GM12875 (cell line): ENCODE data around the gene SLC38A10.

Experiments used
- H3K4me3 ChIP-seq: one replicate; pipeline ENCODE4 v1.5.1; 2011; ENCODE audit warnings: low read depth, low read length, control low read depth
- TF ChIP-seq, protein P1 (sequence below): IDR thresholded peaks from 2 replicates; pipeline ENCODE4 v1.5.1; 2011; ENCODE audit warnings: low read depth, mild to moderate bottlenecking, control low read depth, inconsistent platforms, low read length, moderate library complexity, borderline replicate concordance; ENCODE audit not compliant: insufficient read depth

Gene SLC38A10

GRCh38 chr17:81208651-81209050, 86.5 kb downstream of the SLC38A10 start:
- no peak overlapping the region for H3K4me3 ChIP-seq
- TF ChIP-seq, protein P1, sequence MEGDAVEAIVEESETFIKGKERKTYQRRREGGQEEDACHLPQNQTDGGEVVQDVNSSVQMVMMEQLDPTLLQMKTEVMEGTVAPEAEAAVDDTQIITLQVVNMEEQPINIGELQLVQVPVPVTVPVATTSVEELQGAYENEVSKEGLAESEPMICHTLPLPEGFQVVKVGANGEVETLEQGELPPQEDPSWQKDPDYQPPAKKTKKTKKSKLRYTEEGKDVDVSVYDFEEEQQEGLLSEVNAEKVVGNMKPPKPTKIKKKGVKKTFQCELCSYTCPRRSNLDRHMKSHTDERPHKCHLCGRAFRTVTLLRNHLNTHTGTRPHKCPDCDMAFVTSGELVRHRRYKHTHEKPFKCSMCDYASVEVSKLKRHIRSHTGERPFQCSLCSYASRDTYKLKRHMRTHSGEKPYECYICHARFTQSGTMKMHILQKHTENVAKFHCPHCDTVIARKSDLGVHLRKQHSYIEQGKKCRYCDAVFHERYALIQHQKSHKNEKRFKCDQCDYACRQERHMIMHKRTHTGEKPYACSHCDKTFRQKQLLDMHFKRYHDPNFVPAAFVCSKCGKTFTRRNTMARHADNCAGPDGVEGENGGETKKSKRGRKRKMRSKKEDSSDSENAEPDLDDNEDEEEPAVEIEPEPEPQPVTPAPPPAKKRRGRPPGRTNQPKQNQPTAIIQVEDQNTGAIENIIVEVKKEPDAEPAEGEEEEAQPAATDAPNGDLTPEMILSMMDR: no peak

GRCh38 chr17:81207610-81208581, 87.2 kb downstream of the SLC38A10 start:
- H3K4me3 ChIP-seq: no peak overlapping the region
- TF ChIP-seq, protein P1: no peak

GRCh38 chr17:81206657-81207056, 88.5 kb downstream of the SLC38A10 start:
- TF ChIP-seq, protein P1: no peak
- H3K4me3 ChIP-seq: no peak overlapping the region

GRCh38 chr17:81206166-81206565, 88.9 kb downstream of the SLC38A10 start:
- TF ChIP-seq, protein P1: no peak
- no peak overlapping the region for H3K4me3 ChIP-seq

- TF ChIP-seq, protein P1: no peak
- H3K4me3 ChIP-seq: no peak overlapping the region
Observed at GRCh38 chr17:81204578-81204977, 90.5 kb downstream of the SLC38A10 start.

DNA sequence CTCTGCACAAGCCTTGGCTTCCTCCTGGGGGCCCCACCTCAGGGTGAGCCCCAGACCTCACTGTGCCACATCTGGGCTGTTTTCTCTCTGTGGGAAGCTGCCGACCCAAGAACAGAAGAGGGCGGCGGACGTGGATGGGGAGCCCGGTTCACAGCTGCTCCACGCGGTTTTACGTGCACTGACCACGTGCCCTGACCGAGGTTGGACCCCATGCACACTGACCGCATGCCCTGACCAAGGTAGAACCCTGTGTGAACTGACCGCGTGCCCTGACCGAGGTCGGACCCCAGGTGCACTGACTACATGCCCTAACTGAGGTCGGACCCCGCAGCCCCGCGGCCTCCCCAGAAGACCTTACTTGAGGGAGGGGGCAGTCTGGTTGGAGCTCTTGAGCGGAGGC, 92.0 kb downstream of the SLC38A10 start:
- TF ChIP-seq, protein P1: no peak
- H3K4me3 ChIP-seq: no peak overlapping the region

DNA sequence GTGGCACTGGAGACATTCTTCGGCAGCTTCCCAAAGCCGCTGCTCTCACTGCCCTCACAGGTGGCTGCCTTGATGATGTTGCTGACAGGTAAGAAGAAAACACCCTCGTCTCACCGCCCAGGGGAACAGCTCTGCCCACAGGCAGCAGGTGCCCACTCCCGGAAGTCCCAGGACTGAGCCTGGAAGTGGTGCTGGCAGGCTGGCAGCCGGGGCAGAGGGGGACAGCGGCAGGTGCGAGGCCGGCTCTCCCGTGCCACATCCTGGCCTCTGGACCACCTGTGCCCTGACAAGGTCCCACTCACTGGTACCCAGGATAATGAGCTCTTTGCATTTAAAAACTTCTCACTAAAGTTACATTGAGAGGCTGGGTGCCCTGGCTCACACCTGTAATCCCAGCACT, 92.8 kb downstream of the SLC38A10 start:
- TF ChIP-seq, protein P1: no peak
- H3K4me3 ChIP-seq: no peak overlapping the region
